GM23338 (cell line): ENCODE results near the gene AGA. TPM values are rescaled to one million over a fixed set of nuclear protein-coding genes. Genes with fewer than 3 reads are reported as not detected.

Source experiments
- ATAC-seq: fragments of 200-7000 bp; cut with Tn5 transposase; 3 replicates; pipeline ENCODE4 v1.9.1; 2020
- DNase-seq: peaks from one replicate; pipeline ENCODE4 v3.0.0-alpha.2; 2015; ENCODE audit warnings: low spot score
- H2AFZ ChIP-seq: fragments of 200-600 bp; sonication (generic); 2 replicates; pipeline ENCODE4 v1.8.0; 2016; ENCODE audit warnings: antibody characterized with exemption, mild to moderate bottlenecking, moderate library complexity
- H3F3A ChIP-seq: fragments of 200-600 bp; sonication (generic); replicated peaks from 2 replicates; pipeline ENCODE4 v1.8.0; 2017; ENCODE audit warnings: antibody characterized with exemption, mixed run types, low read depth
- H3K27ac ChIP-seq: fragments of 200-600 bp; sonication (generic); 2 replicates; pipeline ENCODE4 v1.6.1; 2016; ENCODE audit warnings: low read depth
- H3K27me3 ChIP-seq: fragments of 200-600 bp; sonication (generic); 2 replicates; pipeline ENCODE4 v1.8.0; 2016; ENCODE audit warnings: mild to moderate bottlenecking, mixed run types, moderate library complexity; ENCODE audit not compliant: insufficient read depth
- H3K36me3 ChIP-seq: fragments of 200-600 bp; sonication (generic); 2 replicates; pipeline ENCODE4 v1.8.0; 2016; ENCODE audit warnings: mild to moderate bottlenecking; ENCODE audit not compliant: insufficient read depth
- H3K4me1 ChIP-seq: fragments of 200-600 bp; sonication (generic); 2 replicates; pipeline ENCODE4 v1.8.0; 2016; ENCODE audit warnings: mild to moderate bottlenecking, moderate library complexity; ENCODE audit not compliant: insufficient read depth
- H3K4me2 ChIP-seq: fragments of 200-600 bp; sonication (generic); 2 replicates; pipeline ENCODE4 v1.7.1; 2017; ENCODE audit warnings: mixed run types
- H3K4me3 ChIP-seq: fragments of 200-600 bp; sonication (generic); 2 replicates; pipeline ENCODE4 v1.6.1; 2016; ENCODE audit warnings: mixed run types
- H3K79me2 ChIP-seq: fragments of 200-600 bp; sonication (generic); replicated peaks from 2 replicates; pipeline ENCODE4 v1.8.0; 2017; ENCODE audit warnings: mild to moderate bottlenecking; ENCODE audit not compliant: insufficient read depth
- H3K9me2 ChIP-seq: fragments of 200-600 bp; sonication (generic); 2 replicates; pipeline ENCODE4 v1.8.0; 2017; ENCODE audit not compliant: insufficient read depth
- H4K20me1 ChIP-seq: fragments of 200-600 bp; sonication (generic); replicated peaks from 2 replicates; pipeline ENCODE4 v1.8.0; 2017; ENCODE audit warnings: mild to moderate bottlenecking; ENCODE audit not compliant: insufficient read depth
- H3K27ac Mint-ChIP-seq: 2 replicates; pipeline ENCODE4 v1.8.0; 2020; ENCODE audit warnings: inconsistent platforms, mild to moderate bottlenecking, moderate library complexity, mixed read lengths
- H3K27me3 Mint-ChIP-seq: 3 replicates; pipeline ENCODE4 v1.8.0; 2022; ENCODE audit warnings: low read depth, mild to moderate bottlenecking, moderate library complexity, mixed read lengths, inconsistent platforms; ENCODE audit not compliant: insufficient read depth, poor library complexity
- H3K36me3 Mint-ChIP-seq: 3 replicates; pipeline ENCODE4 v1.8.0; 2021; ENCODE audit warnings: low read depth, mild to moderate bottlenecking, inconsistent platforms, moderate library complexity, mixed read lengths
- H3K4me1 Mint-ChIP-seq: 3 replicates; pipeline ENCODE4 v1.8.0; 2020; ENCODE audit warnings: mild to moderate bottlenecking, inconsistent platforms, mixed read lengths
- H3K4me3 Mint-ChIP-seq: 3 replicates; pipeline ENCODE4 v1.8.0; 2021; ENCODE audit warnings: moderate library complexity, mild to moderate bottlenecking, inconsistent platforms, mixed read lengths
- H3K9me3 Mint-ChIP-seq: 3 replicates; pipeline ENCODE4 v1.8.0; 2020; ENCODE audit warnings: moderate library complexity, mild to moderate bottlenecking, inconsistent platforms, mixed read lengths
- CREB1 ChIP-seq: fragments of 250-450 bp; sonication (Bioruptor Pico); IDR thresholded peaks from 2 replicates; pipeline ENCODE4 v1.5.0; 2020; ENCODE audit warnings: low read depth, mild to moderate bottlenecking, moderate library complexity
- CTCF ChIP-seq, 2 experiments: fragments of 200-600 bp in 1 of 2; sonication (generic) in 1 of 2; conservative IDR thresholded peaks; 2 replicates each; pipeline versions ENCODE4 v1.5.1 to v1.6.1; 2016 to 2017; ENCODE audit warnings: antibody characterized with exemption in 2 of 2, low read depth in 2 of 2, mild to moderate bottlenecking in 2 of 2, moderate library complexity in 1 of 2
- ETS1 ChIP-seq: IDR thresholded peaks from 2 replicates; pipeline ENCODE4 v1.6.1; 2016; ENCODE audit warnings: antibody characterized with exemption
- EZH2 ChIP-seq: fragments of 200-600 bp; sonication (generic); IDR thresholded peaks from one replicate; pipeline ENCODE4 v1.8.0; 2017; ENCODE audit warnings: antibody characterized with exemption, mild to moderate bottlenecking, low read depth; ENCODE audit not compliant: unreplicated experiment
- EZH2phosphoT487 ChIP-seq: fragments of 200-600 bp; sonication (generic); IDR thresholded peaks from one replicate; pipeline ENCODE4 v1.8.1; 2018; ENCODE audit warnings: antibody characterized with exemption; ENCODE audit not compliant: unreplicated experiment
- JUNB ChIP-seq: IDR thresholded peaks from one replicate; pipeline ENCODE4 v1.6.1; 2016; ENCODE audit warnings: antibody characterized with exemption; ENCODE audit not compliant: unreplicated experiment
- NANOG ChIP-seq: IDR thresholded peaks from 2 replicates; pipeline ENCODE4 v1.6.1; 2016; ENCODE audit warnings: antibody characterized with exemption, borderline replicate concordance
- POLR2AphosphoS5 ChIP-seq: IDR thresholded peaks from 2 replicates; pipeline ENCODE4 v1.6.1; 2016; ENCODE audit warnings: antibody characterized with exemption, low read depth
- REST ChIP-seq: IDR thresholded peaks from one replicate; pipeline ENCODE4 v1.6.1; 2018; ENCODE audit warnings: antibody characterized with exemption; ENCODE audit not compliant: unreplicated experiment
- STAT1 ChIP-seq: IDR thresholded peaks from one replicate; pipeline ENCODE4 v1.6.1; 2016; ENCODE audit warnings: antibody characterized with exemption; ENCODE audit not compliant: unreplicated experiment
- ZNF114 ChIP-seq: fragments of 250-450 bp; sonication (Bioruptor Pico); IDR thresholded peaks from 2 replicates; pipeline ENCODE4 v1.5.0; 2020; ENCODE audit warnings: mild to moderate bottlenecking, moderate library complexity
- ZNF331 ChIP-seq: fragments of 250-450 bp; sonication (Bioruptor Pico); IDR thresholded peaks from 2 replicates; pipeline ENCODE4 v1.5.0; 2020; ENCODE audit warnings: low read depth, mild to moderate bottlenecking, moderate library complexity
- ZNF462 ChIP-seq: fragments of 250-450 bp; sonication (Bioruptor Pico); IDR thresholded peaks from 2 replicates; pipeline ENCODE4 v1.5.0; 2020; ENCODE audit warnings: mild to moderate bottlenecking, moderate library complexity
- polyA plus RNA-seq: library from polyadenylated mRNA; unstranded; fragments of >200 nt; fragmentation: Nextera tagmentation; extraction: Ambion mirVana; gene quantifications from 2 replicates; pipeline ENCODE4 v1.2.1, GENCODE V29; 2016
- total RNA-seq: library from RNA; depleted of rRNA; stranded (reverse); fragments of >200 nt; shearing (Covaris generic); gene quantifications from 2 replicates; pipeline ENCODE4 v1.2.3, GENCODE V29; 2014

Gene AGA
- total and polyA plus RNA-seq, 2 experiments from 2014 or later = 5.5 to 12.8 TPM

- H3K9me2 ChIP-seq = no peaks in the 10 kb centered on the region
- no peaks in the 10 kb centered on the region for H4K20me1 ChIP-seq
- no peaks in the 10 kb centered on the region for H3F3A ChIP-seq
- no peaks in the 10 kb centered on the region for H3K27me3 ChIP-seq
- DNase-seq = no peak
- no peak overlapping the region for H3K4me3 ChIP-seq
- no peak overlapping the region for H3K27ac ChIP-seq
- Mint-ChIP-seq H3K9me3 (no peaks in the 10 kb centered on the region), H3K4me1 (peaks cover 13% of the 10 kb centered on the region), H3K4me3 (no peak overlapping the region), H3K27ac (no peak overlapping the region), H3K27me3 (peaks cover 4% of the 10 kb centered on the region), H3K36me3 (no peaks in the 10 kb centered on the region)
- H3K4me1 ChIP-seq = peaks cover 17% of the 10 kb centered on the region
- H3K36me3 ChIP-seq = no peaks in the 10 kb centered on the region
- H3K4me2 ChIP-seq = no peak overlapping the region
- TF ChIP-seq CREB1 (CRISPR knock-in tag) (no peak), POLR2AphosphoS5 (no peak), ZNF331 (no peak), JUNB (no peak), ZNF462 (CRISPR knock-in tag) (no peak), ZNF114 (CRISPR knock-in tag) (no peak), REST (no peak), NANOG (no peak), STAT1 (no peak), ETS1 (no peak), CTCF (conservative IDR thresholded peaks at IDR 0.05; ENCODE audit: low read depth in 2 of 2) (no peak), EZH2 (no peak), EZH2phosphoT487 (no peak)
- H2AFZ ChIP-seq = no peak overlapping the region
- no peaks in the 10 kb centered on the region for H3K79me2 ChIP-seq
- ATAC-seq = no peak
Observed at GRCh38 chr4:177482367-177482766, 40.1 kb upstream of the AGA start.
